Measurements from ENCODE around the gene ATF6. TPM values are rescaled to one million over a fixed set of nuclear protein-coding genes. Genes with fewer than 3 reads are reported as not detected.

Gene ATF6
- total and polyA plus RNA-seq, 2 of the 8 experiments (the other 6 are each of a cell fraction or from before 2014, with no cell fraction given), result 4.6 to 10.0 TPM

DNA sequence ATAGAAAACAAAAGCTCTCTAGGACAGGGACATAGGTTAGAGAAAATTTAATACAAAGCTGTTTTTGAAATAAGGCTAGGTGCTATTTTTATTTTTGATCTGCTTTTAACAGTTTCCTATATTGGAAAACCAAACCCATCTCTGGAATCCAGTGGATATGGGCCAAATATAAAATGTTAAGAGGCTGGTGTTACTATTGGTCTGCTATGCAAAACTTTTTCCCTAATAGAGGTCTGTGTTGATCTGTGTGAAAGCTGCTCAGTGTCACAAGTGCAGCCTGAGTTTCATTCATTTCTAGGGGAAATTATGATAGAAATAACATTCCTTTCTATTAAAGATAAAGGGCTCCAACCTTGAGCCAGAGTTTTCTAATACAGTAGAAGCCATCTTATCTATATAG lies 141.1 kb downstream of the ATF6 start (continued):
- TF ChIP-seq, protein P1, sequence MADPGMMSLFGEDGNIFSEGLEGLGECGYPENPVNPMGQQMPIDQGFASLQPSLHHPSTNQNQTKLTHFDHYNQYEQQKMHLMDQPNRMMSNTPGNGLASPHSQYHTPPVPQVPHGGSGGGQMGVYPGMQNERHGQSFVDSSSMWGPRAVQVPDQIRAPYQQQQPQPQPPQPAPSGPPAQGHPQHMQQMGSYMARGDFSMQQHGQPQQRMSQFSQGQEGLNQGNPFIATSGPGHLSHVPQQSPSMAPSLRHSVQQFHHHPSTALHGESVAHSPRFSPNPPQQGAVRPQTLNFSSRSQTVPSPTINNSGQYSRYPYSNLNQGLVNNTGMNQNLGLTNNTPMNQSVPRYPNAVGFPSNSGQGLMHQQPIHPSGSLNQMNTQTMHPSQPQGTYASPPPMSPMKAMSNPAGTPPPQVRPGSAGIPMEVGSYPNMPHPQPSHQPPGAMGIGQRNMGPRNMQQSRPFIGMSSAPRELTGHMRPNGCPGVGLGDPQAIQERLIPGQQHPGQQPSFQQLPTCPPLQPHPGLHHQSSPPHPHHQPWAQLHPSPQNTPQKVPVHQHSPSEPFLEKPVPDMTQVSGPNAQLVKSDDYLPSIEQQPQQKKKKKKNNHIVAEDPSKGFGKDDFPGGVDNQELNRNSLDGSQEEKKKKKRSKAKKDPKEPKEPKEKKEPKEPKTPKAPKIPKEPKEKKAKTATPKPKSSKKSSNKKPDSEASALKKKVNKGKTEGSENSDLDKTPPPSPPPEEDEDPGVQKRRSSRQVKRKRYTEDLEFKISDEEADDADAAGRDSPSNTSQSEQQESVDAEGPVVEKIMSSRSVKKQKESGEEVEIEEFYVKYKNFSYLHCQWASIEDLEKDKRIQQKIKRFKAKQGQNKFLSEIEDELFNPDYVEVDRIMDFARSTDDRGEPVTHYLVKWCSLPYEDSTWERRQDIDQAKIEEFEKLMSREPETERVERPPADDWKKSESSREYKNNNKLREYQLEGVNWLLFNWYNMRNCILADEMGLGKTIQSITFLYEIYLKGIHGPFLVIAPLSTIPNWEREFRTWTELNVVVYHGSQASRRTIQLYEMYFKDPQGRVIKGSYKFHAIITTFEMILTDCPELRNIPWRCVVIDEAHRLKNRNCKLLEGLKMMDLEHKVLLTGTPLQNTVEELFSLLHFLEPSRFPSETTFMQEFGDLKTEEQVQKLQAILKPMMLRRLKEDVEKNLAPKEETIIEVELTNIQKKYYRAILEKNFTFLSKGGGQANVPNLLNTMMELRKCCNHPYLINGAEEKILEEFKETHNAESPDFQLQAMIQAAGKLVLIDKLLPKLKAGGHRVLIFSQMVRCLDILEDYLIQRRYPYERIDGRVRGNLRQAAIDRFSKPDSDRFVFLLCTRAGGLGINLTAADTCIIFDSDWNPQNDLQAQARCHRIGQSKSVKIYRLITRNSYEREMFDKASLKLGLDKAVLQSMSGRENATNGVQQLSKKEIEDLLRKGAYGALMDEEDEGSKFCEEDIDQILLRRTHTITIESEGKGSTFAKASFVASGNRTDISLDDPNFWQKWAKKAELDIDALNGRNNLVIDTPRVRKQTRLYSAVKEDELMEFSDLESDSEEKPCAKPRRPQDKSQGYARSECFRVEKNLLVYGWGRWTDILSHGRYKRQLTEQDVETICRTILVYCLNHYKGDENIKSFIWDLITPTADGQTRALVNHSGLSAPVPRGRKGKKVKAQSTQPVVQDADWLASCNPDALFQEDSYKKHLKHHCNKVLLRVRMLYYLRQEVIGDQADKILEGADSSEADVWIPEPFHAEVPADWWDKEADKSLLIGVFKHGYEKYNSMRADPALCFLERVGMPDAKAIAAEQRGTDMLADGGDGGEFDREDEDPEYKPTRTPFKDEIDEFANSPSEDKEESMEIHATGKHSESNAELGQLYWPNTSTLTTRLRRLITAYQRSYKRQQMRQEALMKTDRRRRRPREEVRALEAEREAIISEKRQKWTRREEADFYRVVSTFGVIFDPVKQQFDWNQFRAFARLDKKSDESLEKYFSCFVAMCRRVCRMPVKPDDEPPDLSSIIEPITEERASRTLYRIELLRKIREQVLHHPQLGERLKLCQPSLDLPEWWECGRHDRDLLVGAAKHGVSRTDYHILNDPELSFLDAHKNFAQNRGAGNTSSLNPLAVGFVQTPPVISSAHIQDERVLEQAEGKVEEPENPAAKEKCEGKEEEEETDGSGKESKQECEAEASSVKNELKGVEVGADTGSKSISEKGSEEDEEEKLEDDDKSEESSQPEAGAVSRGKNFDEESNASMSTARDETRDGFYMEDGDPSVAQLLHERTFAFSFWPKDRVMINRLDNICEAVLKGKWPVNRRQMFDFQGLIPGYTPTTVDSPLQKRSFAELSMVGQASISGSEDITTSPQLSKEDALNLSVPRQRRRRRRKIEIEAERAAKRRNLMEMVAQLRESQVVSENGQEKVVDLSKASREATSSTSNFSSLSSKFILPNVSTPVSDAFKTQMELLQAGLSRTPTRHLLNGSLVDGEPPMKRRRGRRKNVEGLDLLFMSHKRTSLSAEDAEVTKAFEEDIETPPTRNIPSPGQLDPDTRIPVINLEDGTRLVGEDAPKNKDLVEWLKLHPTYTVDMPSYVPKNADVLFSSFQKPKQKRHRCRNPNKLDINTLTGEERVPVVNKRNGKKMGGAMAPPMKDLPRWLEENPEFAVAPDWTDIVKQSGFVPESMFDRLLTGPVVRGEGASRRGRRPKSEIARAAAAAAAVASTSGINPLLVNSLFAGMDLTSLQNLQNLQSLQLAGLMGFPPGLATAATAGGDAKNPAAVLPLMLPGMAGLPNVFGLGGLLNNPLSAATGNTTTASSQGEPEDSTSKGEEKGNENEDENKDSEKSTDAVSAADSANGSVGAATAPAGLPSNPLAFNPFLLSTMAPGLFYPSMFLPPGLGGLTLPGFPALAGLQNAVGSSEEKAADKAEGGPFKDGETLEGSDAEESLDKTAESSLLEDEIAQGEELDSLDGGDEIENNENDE (IDR thresholded peaks at IDR 0.05; ENCODE audit: insufficient replicate concordance, low read length), result no peak
- TF ChIP-seq SRF (IDR thresholded peaks at IDR 0.05; ENCODE audit: low read depth, low read length) (no peak), POLR2AphosphoS5 (IDR thresholded peaks at IDR 0.05; ENCODE audit: low read depth, low read length) (no peak)
- TF ChIP-seq, protein P2, sequence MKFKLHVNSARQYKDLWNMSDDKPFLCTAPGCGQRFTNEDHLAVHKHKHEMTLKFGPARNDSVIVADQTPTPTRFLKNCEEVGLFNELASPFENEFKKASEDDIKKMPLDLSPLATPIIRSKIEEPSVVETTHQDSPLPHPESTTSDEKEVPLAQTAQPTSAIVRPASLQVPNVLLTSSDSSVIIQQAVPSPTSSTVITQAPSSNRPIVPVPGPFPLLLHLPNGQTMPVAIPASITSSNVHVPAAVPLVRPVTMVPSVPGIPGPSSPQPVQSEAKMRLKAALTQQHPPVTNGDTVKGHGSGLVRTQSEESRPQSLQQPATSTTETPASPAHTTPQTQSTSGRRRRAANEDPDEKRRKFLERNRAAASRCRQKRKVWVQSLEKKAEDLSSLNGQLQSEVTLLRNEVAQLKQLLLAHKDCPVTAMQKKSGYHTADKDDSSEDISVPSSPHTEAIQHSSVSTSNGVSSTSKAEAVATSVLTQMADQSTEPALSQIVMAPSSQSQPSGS (IDR thresholded peaks at IDR 0.05; ENCODE audit: low read length), result no peak

All from H1 (cell line).